Panc1 (cell line): ENCODE measurements around the gene EFCAB7.
"Not testable (repeated sequence)": the region's sequence is repeated elsewhere in the genome, so short reads cannot be mapped to it uniquely, and the experiment has no call there.

Experiments
- CTCF ChIP-seq: fragments of 450-650 bp; IDR thresholded peaks from 2 replicates; pipeline ENCODE4 v1.5.1; 2017; ENCODE audit warnings: mild to moderate bottlenecking
- POLR2AphosphoS5 ChIP-seq: IDR thresholded peaks from 2 replicates; pipeline ENCODE4 v1.6.1; 2012; ENCODE audit warnings: mild to moderate bottlenecking, low read depth, low read length, moderate library complexity
- SIN3A ChIP-seq: IDR thresholded peaks from 2 replicates; pipeline ENCODE4 v1.6.1; 2012; ENCODE audit warnings: low read depth, mild to moderate bottlenecking, low read length, moderate library complexity, borderline replicate concordance; ENCODE audit not compliant: insufficient read depth
- TCF7L2 ChIP-seq: IDR thresholded peaks from 2 replicates; pipeline ENCODE4 v1.6.1; 2011; ENCODE audit warnings: mild to moderate bottlenecking, low read depth, low read length, inconsistent platforms

GRCh38 chr1:63574203-63574796 is 51.0 kb downstream of the EFCAB7 start:
- not testable (repeated sequence) for TF ChIP-seq CTCF, TCF7L2, POLR2AphosphoS5, SIN3A
